Testis (tissue), 2 donors: ENCODE results near the gene TCIRG1.

Experiments
- POLR2A ChIP-seq: fragments of 450-650 bp; IDR thresholded peaks from one replicate; pipeline ENCODE4 v1.6.1; 2017; ENCODE audit warnings: antibody characterized with exemption, mild to moderate bottlenecking, moderate library complexity
- TF ChIP-seq, protein P1 (sequence below), 3 experiments: fragments of 450-650 bp in 2 of 3; fragments of 200-600 bp in 1 of 3; sonication (generic) in 1 of 3; IDR thresholded peaks; one replicate each; pipeline ENCODE4 v1.5.1; 2016 to 2019; ENCODE audit warnings: antibody characterized with exemption in 3 of 3, mild to moderate bottlenecking in 2 of 3, moderate library complexity in 1 of 3

- TF ChIP-seq, protein P1, sequence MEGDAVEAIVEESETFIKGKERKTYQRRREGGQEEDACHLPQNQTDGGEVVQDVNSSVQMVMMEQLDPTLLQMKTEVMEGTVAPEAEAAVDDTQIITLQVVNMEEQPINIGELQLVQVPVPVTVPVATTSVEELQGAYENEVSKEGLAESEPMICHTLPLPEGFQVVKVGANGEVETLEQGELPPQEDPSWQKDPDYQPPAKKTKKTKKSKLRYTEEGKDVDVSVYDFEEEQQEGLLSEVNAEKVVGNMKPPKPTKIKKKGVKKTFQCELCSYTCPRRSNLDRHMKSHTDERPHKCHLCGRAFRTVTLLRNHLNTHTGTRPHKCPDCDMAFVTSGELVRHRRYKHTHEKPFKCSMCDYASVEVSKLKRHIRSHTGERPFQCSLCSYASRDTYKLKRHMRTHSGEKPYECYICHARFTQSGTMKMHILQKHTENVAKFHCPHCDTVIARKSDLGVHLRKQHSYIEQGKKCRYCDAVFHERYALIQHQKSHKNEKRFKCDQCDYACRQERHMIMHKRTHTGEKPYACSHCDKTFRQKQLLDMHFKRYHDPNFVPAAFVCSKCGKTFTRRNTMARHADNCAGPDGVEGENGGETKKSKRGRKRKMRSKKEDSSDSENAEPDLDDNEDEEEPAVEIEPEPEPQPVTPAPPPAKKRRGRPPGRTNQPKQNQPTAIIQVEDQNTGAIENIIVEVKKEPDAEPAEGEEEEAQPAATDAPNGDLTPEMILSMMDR (IDR thresholded peaks at IDR 0.05): no peak
- no peak for TF ChIP-seq POLR2A
Measured at GRCh38 chr11:68092411-68092810, 53.6 kb downstream of the TCIRG1 start.
